Nephron (organoid): ENCODE data around the gene HIPK2.

Experiments
- H3K27ac Mint-ChIP-seq, 3 experiments: 2 replicates each; pipeline ENCODE4 v1.8.0; 2020; ENCODE audit warnings: mixed read lengths in 3 of 3, mild to moderate bottlenecking in 2 of 3, moderate library complexity in 1 of 3
- H3K27me3 Mint-ChIP-seq: 2 replicates; pipeline ENCODE4 v1.8.0; 2021; ENCODE audit warnings: low read depth, mild to moderate bottlenecking, moderate library complexity, mixed read lengths
- H3K36me3 Mint-ChIP-seq: 2 replicates; pipeline ENCODE4 v1.8.0; 2020; ENCODE audit warnings: low read depth, mixed read lengths
- H3K4me1 Mint-ChIP-seq: 2 replicates; pipeline ENCODE4 v1.8.0; 2020; ENCODE audit warnings: mixed read lengths
- H3K4me3 Mint-ChIP-seq, 3 experiments: 2 replicates each; pipeline ENCODE4 v1.8.0; 2020; ENCODE audit warnings: mild to moderate bottlenecking in 3 of 3, mixed read lengths in 3 of 3, moderate library complexity in 2 of 3
- H3K9me3 Mint-ChIP-seq: 2 replicates; pipeline ENCODE4 v1.8.0; 2020; ENCODE audit warnings: mixed read lengths
- CTCF ChIP-seq, 3 experiments: fragments of 200-600 bp; sonication (generic); IDR thresholded peaks; one replicate each; pipeline ENCODE4 v1.5.0; 2021; ENCODE audit warnings: antibody characterized with exemption in 3 of 3; ENCODE audit not compliant: unreplicated experiment in 3 of 3

HIPK2 gene

GRCh38 chr7:139594911-139595476 lies 182.8 kb downstream of the HIPK2 start:
- Mint-ChIP-seq H3K4me3 (no peak overlapping the region), H3K36me3 (peaks cover 87% of the 10 kb centered on the region), H3K4me1 (peaks cover 17% of the 10 kb centered on the region), H3K9me3 (no peaks in the 10 kb centered on the region), H3K27ac (peak overlapping the region in 2 of 3 experiments; percentile 38 to 58), H3K27me3 (no peaks in the 10 kb centered on the region)
- TF ChIP-seq CTCF (IDR thresholded peaks at IDR 0.05; ENCODE audit: unreplicated experiment in 3 of 3) = no peak

GRCh38 chr7:139594090-139594489 lies 183.7 kb downstream of the HIPK2 start:
- Mint-ChIP-seq H3K9me3 (no peaks in the 10 kb centered on the region), H3K4me3 (no peak overlapping the region), H3K27me3 (no peaks in the 10 kb centered on the region), H3K27ac (peak overlapping the region in 2 of 3 experiments; percentile 58 to 64), H3K36me3 (peaks cover 89% of the 10 kb centered on the region), H3K4me1 (peaks cover 16% of the 10 kb centered on the region)
- no peak for TF ChIP-seq CTCF (IDR thresholded peaks at IDR 0.05; ENCODE audit: unreplicated experiment in 3 of 3)

GRCh38 chr7:139592801-139593461 lies 184.9 kb downstream of the HIPK2 start:
- H3K27ac Mint-ChIP-seq = no peak overlapping the region
- H3K9me3 Mint-ChIP-seq = no peaks in the 10 kb centered on the region
- no peak for TF ChIP-seq CTCF (IDR thresholded peaks at IDR 0.05; ENCODE audit: unreplicated experiment in 3 of 3)
- no peak overlapping the region for H3K4me3 Mint-ChIP-seq
- H3K4me1 Mint-ChIP-seq = peaks cover 25% of the 10 kb centered on the region
- no peaks in the 10 kb centered on the region for H3K27me3 Mint-ChIP-seq
- H3K36me3 Mint-ChIP-seq = peaks cover 93% of the 10 kb centered on the region

GRCh38 chr7:139591550-139592195 lies 186.1 kb downstream of the HIPK2 start:
- no peak for TF ChIP-seq CTCF (IDR thresholded peaks at IDR 0.05; ENCODE audit: unreplicated experiment in 3 of 3)
- Mint-ChIP-seq H3K4me3 (no peak overlapping the region), H3K27ac (peak overlapping the region in 1 of 3 experiments; percentile 44), H3K4me1 (peaks cover 25% of the 10 kb centered on the region), H3K9me3 (no peaks in the 10 kb centered on the region), H3K27me3 (no peaks in the 10 kb centered on the region), H3K36me3 (peaks cover 93% of the 10 kb centered on the region)

- H3K27me3 Mint-ChIP-seq = no peaks in the 10 kb centered on the region
- peak overlapping the region; percentile 57 to 94 (median 84) for H3K27ac Mint-ChIP-seq
- peaks cover 17% of the 10 kb centered on the region for H3K4me1 Mint-ChIP-seq
- no peak overlapping the region for H3K4me3 Mint-ChIP-seq
- H3K9me3 Mint-ChIP-seq = no peaks in the 10 kb centered on the region
- H3K36me3 Mint-ChIP-seq = peaks cover 89% of the 10 kb centered on the region
- no peak for TF ChIP-seq CTCF (IDR thresholded peaks at IDR 0.05; ENCODE audit: unreplicated experiment in 3 of 3)
Measured at GRCh38 chr7:139589474-139589873, 188.3 kb downstream of the HIPK2 start.
